GM12864 (cell line): ENCODE measurements around the gene APOBEC2.

Experiments
- DNase-seq: peaks from one replicate; pipeline ENCODE4 v3.0.0-alpha.2; 2011; ENCODE audit warnings: low read depth
- H3K4me3 ChIP-seq: 2 replicates; pipeline ENCODE4 v1.5.1; 2011; ENCODE audit warnings: mild to moderate bottlenecking, low read depth, low read length, control low read depth
- CTCF ChIP-seq: IDR thresholded peaks from 2 replicates; pipeline ENCODE4 v1.5.1; 2011; ENCODE audit warnings: low read depth, mild to moderate bottlenecking, moderate library complexity, low read length, control low read depth, inconsistent platforms; ENCODE audit errors: missing control alignments

The APOBEC2 gene

GRCh38 chr6:41075651-41076626 is 22.9 kb downstream of the APOBEC2 start:
- H3K4me3 ChIP-seq, result no peak overlapping the region; the same call in 1 of the 2 replicates
- TF ChIP-seq CTCF, result no peak
- no peak for DNase-seq

- no peak for TF ChIP-seq CTCF
- no peak for DNase-seq
- H3K4me3 ChIP-seq, result no peak overlapping the region
These were observed 24.5 kb downstream of the APOBEC2 start for GRCh38 chr6:41077536-41077935.

GRCh38 chr6:41078101-41078500 is 25.1 kb downstream of the APOBEC2 start:
- no peak for DNase-seq
- H3K4me3 ChIP-seq, result no peak overlapping the region
- no peak for TF ChIP-seq CTCF

- TF ChIP-seq CTCF, result no peak
- no peak overlapping the region for H3K4me3 ChIP-seq
- no peak for DNase-seq
These were observed 26.1 kb downstream of the APOBEC2 start for GRCh38 chr6:41079080-41079479.

GRCh38 chr6:41080621-41081020 is 27.6 kb downstream of the APOBEC2 start:
- TF ChIP-seq CTCF, result no peak
- DNase-seq, result no peak
- H3K4me3 ChIP-seq, result no peak overlapping the region

- no peak for DNase-seq
- no peak overlapping the region for H3K4me3 ChIP-seq
- no peak for TF ChIP-seq CTCF
These were observed 30.1 kb downstream of the APOBEC2 start for GRCh38 chr6:41083072-41083471.

GRCh38 chr6:41085182-41085581 is 32.2 kb downstream of the APOBEC2 start:
- no peak for TF ChIP-seq CTCF
- DNase-seq, result no peak
- H3K4me3 ChIP-seq, result no peak overlapping the region
